Measurements from ENCODE around the gene OR2H2.

The OR2H2 gene

GRCh38 chr6:29629571-29629970 lies 44.6 kb downstream of the OR2H2 start:
- no peak for DNase-seq (ENCODE audit: low spot score)

- DNase-seq (ENCODE audit: low spot score) = no peak
Observed at GRCh38 chr6:29630315-29630714, 45.4 kb downstream of the OR2H2 start.

GRCh38 chr6:29631209-29631810 lies 46.4 kb downstream of the OR2H2 start:
- no peak for DNase-seq (ENCODE audit: low spot score)

GRCh38 chr6:29631860-29632731 lies 47.2 kb downstream of the OR2H2 start:
- DNase-seq (ENCODE audit: low spot score) = no peak

GRCh38 chr6:29632789-29633533 lies 48.0 kb downstream of the OR2H2 start, which contains the start of gene GABBR1:
Gene GABBR1, minus strand, starts transcription at chr6:29633183. Its CDS starts 798 bp downstream, at chr6:29632385.
- DNase-seq (ENCODE audit: low spot score) = peak; percentile 80

- no peak for DNase-seq (ENCODE audit: low spot score)
Observed at GRCh38 chr6:29633534-29633905, 48.6 kb downstream of the OR2H2 start.

- DNase-seq (ENCODE audit: low spot score) = no peak
Observed at GRCh38 chr6:29637247-29637646, 52.3 kb downstream of the OR2H2 start.
